Left renal cortex interstitium (tissue), 4 donors: ENCODE results near the gene PDLIM5. TPM values are rescaled to one million over a fixed set of nuclear protein-coding genes. Genes with fewer than 3 reads are reported as not detected.
"Not testable (repeated sequence)": the region's sequence is repeated elsewhere in the genome, so short reads cannot be mapped to it uniquely, and the experiment has no call there.

Experiments used
- DNase-seq, 4 donors: peaks; one replicate each; pipeline ENCODE4 v3.0.0-alpha.2; 2013; ENCODE audit warnings: low read depth in 4 of 4, low spot score in 2 of 4, missing footprints in 1 of 4
- polyA plus RNA-seq, 4 donors: library from polyadenylated mRNA; unstranded; fragments of 120-200 nt; gene quantifications; one replicate each; pipeline ENCODE4 v1.2.1, GENCODE V29; 2013; ENCODE audit not compliant: insufficient read length in 4 of 4

PDLIM5 gene
- polyA plus RNA-seq, 4 donors = 42.5 to 53.4 (median 52.8) TPM

- DNase-seq = no peak
Observed at GRCh38 chr4:94635177-94635576, 183.4 kb downstream of the PDLIM5 start.

DNA sequence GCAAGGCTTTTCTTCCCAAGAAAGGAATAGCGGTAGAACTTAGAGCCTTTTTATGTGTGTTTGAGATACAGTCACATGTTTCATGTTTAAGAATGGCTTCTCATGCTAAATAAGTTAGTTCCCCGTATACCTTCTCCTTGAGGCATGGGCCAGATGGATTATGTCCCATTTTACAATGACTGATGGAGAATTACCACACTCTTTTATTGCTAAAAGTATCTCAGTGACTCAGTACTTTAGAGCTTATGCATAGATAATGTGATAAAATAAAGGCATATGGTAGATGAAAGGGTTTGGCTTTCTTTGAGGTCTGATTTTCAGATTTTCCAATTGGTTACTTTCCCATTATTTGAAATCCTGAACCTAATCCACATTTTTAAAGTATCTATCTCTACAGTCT, 184.3 kb downstream of the PDLIM5 start:
- no peak for DNase-seq

GRCh38 chr4:94639298-94639697, 187.6 kb downstream of the PDLIM5 start:
- DNase-seq = no peak

- DNase-seq = no peak
Observed at GRCh38 chr4:94640151-94640550, 188.4 kb downstream of the PDLIM5 start.

- peak in 1 of 4 donors; percentile 21 for DNase-seq
Observed at GRCh38 chr4:94641702-94642560, 190.2 kb downstream of the PDLIM5 start.

DNA sequence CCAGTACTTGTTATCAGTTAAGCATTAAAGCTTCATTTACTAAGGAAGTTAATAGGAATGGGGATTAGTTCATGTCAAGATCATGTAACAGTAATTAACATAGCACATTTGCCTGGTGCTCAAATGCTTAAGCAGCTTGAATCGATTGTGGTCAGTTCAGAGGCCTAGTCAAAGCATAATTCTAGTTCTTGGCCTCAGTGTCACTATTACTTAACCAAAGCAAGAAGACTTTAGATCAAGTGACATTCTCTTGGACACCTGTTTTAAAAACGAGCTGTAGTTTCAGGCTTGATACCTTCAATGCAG, 190.8 kb downstream of the PDLIM5 start:
- DNase-seq = no peak

DNA sequence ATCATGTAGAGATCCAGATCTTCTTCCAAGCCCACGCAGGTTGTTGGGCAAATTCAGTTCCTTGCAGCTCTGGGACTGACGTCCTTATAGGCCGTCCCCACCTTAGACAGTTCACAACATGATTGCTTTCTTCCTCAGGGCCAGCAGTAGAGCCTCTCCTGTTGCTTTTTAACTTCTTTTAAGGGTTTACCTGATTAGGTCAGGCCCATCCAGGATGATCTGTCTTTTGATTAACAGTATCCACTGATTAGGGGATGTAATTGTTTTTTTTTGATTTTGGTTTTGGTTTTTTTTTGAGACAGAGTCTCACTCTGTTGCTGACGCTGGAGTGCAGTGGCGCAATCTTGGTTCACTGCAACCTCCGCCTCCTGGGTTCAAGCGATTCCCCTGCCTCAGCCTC, 197.0 kb downstream of the PDLIM5 start:
- no peak for DNase-seq

DNA sequence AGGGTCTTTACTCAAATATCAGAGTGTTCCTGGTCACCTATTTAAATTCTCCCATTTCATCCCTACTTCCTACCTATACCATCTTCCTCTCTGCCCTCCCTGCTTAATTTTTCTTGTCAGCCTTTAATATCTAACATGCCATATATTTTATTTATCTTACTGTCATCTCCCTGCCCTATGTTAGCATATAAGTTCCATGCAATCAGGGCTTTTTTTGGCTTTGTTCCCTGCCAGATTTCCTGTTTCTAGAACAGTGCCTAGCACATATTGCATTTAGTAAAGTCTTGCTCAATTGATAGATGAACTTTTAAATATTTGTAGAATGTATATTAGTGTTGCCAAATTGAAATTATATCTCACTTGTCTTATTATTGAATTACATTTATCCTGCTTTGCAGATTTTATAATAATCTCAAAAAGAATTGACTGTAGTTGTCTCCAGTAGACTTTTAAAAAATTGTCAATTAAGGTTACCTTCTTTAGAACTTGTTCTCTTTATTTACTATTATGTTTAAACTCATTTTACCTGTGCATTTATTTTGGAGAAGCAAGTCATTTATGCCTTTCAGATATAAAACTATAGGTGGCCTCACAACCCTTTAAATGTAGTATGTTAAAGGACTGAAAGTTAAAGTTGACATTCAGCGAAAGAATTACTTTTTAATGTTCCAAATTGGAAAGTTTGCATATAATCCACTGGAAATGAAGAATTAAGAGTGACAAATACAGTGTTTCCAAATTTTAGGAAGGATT, 197.8 kb downstream of the PDLIM5 start:
- DNase-seq = no peak

DNA sequence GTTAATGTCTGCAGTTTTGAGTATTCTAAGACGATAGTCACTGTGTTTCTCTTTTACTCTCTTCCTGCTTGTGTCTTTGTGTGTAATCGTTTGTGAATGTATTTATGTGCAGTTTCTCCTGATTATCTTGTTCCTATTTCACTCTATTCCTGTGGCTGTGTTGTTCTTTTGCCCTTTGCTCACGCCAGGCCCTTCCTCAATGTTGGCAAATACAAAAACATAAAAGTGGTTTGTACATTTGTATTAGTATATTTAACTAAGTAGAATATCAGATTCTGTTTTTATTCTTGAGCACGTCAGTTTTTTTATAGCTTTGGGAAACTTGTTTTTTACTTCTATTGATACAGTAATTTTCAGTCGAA, 198.4 kb downstream of the PDLIM5 start:
- no peak for DNase-seq

DNA sequence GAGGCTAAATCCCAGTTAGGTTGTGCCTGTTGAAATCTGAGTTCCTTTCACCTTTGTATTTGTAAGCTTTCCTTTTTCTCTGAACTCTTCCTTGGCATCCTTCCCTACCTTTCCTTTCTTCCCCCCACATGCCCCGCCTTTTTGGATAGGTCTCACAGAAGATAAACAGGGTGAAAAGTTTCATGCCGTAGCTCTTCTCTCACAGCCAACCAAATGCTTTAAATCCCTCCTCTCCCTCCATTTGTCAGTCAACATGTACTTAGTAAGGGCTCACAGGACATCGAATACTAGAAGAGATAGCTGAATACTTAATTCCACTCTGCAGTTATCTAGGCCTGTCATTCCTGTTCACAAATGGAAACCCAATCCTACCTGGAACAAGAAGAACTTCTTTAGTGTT, 198.9 kb downstream of the PDLIM5 start:
- no peak for DNase-seq

DNA sequence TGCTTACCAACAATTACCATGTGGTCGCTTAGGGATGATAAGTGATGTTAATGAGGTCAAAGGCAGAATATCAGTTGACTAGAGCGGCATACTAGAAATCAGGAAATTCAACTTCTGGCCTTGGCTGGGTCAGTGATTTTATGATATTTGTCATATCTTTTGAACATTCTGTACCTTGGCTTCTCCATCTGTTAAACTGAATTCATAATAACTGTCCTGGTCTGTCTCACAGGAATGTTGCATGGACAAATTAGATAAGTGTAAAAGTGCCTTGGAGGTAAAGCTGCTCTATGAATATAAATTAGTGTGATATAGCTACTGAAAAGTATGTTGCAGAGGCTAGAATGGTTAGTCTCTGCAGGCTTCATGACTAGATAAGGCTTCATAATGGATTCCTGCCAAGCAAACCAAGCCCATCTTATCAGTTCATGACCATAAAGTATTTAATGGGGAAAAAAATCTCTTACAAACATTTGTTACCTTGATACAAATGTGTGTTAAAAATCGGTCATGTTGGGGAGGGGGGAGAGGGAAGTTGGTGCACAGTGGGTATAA, 201.4 kb downstream of the PDLIM5 start:
- DNase-seq = no peak

- DNase-seq = no peak
Observed at GRCh38 chr4:94653984-94654609, 202.4 kb downstream of the PDLIM5 start.

GRCh38 chr4:94654714-94655113, 203.0 kb downstream of the PDLIM5 start:
- no peak for DNase-seq

GRCh38 chr4:94660614-94661013, 208.9 kb downstream of the PDLIM5 start:
- DNase-seq = no peak

GRCh38 chr4:94665021-94665420, 213.3 kb downstream of the PDLIM5 start:
- not testable (repeated sequence) for DNase-seq

GRCh38 chr4:94665500-94666404, 214.0 kb downstream of the PDLIM5 start:
- no peak for DNase-seq

DNA sequence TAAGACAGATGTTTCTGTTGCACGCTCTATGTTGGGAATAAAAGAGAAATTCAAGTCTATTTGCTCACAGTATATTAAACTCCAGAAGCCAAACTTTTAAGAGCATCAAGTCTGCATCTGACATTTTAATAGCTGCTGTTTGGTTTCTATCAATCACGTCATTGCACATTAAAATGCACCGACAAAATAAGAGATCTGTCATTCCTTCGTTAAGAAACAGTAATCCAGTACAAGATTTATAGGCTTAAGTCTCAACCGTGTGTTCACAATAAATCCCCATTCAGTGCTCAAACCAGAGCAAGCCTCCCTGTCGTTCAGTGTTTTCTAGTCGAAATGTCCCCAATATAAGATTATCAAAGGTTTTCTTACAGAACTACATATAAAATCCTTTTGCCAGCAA, 217.0 kb downstream of the PDLIM5 start:
- DNase-seq = no peak

DNA sequence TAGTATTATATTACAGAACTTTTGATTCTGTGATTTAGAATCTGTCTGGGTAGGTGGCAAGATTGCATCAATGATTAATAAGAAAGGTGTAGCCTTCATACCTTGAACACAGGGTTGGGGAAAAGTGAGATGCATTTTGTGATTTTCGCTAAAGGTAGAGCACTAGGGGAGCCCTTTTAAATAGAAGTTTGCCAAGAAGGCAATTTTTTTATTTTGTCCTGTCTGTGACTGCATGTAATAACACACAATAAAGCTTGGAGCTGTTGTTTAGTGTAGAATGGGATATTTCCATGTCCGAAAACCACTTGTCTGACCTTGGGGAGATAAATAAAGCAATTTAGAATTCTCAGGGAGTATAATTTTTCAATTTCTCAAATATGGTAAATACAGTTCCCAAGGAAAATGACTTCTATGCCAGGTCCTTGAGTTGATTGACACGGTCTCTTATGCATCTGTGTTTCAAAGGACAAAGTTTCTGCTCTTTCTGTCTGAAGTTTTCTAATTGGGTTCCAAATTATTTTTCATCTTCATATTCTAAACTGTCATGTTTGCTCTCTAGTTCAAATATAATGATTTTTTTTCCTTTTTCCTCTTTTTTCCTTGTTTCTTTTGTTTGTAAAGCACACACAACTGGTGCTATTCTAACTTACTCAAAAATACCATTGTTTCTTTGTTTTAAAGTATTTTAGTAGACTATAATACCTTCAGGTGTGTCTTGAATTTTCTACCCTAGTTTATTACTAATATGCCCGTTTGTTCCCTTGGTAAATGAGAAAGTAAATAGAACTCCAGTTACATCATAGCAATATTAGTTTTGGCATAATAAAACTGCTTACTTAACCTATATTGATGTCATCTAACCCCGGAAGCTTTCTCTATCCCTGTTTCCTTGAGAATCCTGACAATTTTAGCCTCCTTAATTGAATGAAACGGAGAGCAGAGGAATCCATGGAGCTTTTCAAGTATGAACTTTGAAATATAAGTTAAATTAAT, 218.2 kb downstream of the PDLIM5 start:
- DNase-seq = no peak

DNA sequence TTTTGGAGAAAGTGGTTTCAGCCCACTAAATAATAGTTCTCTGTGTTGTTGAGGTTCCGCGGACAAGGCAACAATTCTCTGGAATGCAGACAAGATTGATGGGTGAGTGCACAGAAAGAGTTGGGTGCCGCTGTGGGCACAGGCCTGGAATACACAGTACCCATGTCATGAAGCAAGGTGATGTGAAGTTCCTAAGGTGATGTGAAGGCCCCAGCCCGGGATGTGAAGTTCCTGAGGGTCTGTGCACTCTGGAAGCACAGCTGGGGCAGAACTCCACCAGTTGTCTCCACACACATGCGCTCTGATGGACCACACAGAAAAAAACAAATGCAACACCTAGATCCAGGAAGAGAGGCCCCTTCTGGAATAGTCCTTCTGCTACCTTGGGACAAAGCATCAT, 219.4 kb downstream of the PDLIM5 start:
- DNase-seq = no peak
